NCI-H524 treated with DMSO at 0.1 percent for 48 hours (cell line): Measurements from ENCODE around the gene ZNF548.

ENCODE experiments used
- DNase-seq: peaks from one replicate; lab custom pipeline; 2025; lab: John Stamatoyannopoulos, UW

Gene ZNF548

GRCh38 chr19:57398868-57399267 is 9.2 kb downstream of the ZNF548 start:
- no peak for DNase-seq

- no peak for DNase-seq
These were observed 14.3 kb downstream of the ZNF548 start for GRCh38 chr19:57403737-57404563.

GRCh38 chr19:57406516-57407123 is 17.0 kb downstream of the ZNF548 start:
- peak; percentile 41 for DNase-seq

- peak; percentile 74 for DNase-seq
These were observed 21.4 kb downstream of the ZNF548 start, which contains the start of gene ZNF17 for GRCh38 chr19:57410877-57411671. Gene ZNF17, plus strand, starts transcription at chr19:57411161. Its CDS starts 2,455 bp downstream, at chr19:57413616.

GRCh38 chr19:57419439-57419838 is 29.8 kb downstream of the ZNF548 start:
- DNase-seq, result no peak

- no peak for DNase-seq
These were observed 31.4 kb downstream of the ZNF548 start for GRCh38 chr19:57421037-57421436.

- no peak for DNase-seq
These were observed 44.9 kb downstream of the ZNF548 start for GRCh38 chr19:57434386-57435061.

GRCh38 chr19:57435062-57435978 is 45.7 kb downstream of the ZNF548 start, which contains the start of gene ZNF749:
Gene ZNF749, plus strand, starts transcription at chr19:57435325. Its CDS starts 254 bp downstream, at chr19:57435579.
- DNase-seq, result peak; percentile 96

- DNase-seq, result no peak
These were observed 46.8 kb downstream of the ZNF548 start for GRCh38 chr19:57436417-57436816.

GRCh38 chr19:57437931-57438330 is 48.3 kb downstream of the ZNF548 start:
- DNase-seq, result no peak

GRCh38 chr19:57438925-57439324 is 49.3 kb downstream of the ZNF548 start:
- DNase-seq, result no peak

- DNase-seq, result no peak
These were observed 52.5 kb downstream of the ZNF548 start for GRCh38 chr19:57441979-57442752.

- no peak for DNase-seq
These were observed 53.6 kb downstream of the ZNF548 start for GRCh38 chr19:57443121-57443696.

GRCh38 chr19:57452307-57452706 is 62.7 kb downstream of the ZNF548 start:
- DNase-seq, result no peak
